Glomerular endothelial cell (primary cell): ENCODE measurements around the gene TERT. TPM values are rescaled to one million over a fixed set of nuclear protein-coding genes. Genes with fewer than 3 reads are reported as not detected.

Experiments used
- DNase-seq: peaks from one replicate; pipeline ENCODE4 v3.0.0-alpha.2; 2011; ENCODE audit warnings: low read depth, low spot score; ENCODE audit errors: extremely low read depth
- total RNA-seq: library from RNA; depleted of rRNA; stranded (reverse); fragments of >200 nt; gene quantifications from 2 replicates; pipeline ENCODE4 v1.2.3, GENCODE V29; 2015

TERT gene
- total RNA-seq, 1 donor from 2014 or later = not detected

DNA sequence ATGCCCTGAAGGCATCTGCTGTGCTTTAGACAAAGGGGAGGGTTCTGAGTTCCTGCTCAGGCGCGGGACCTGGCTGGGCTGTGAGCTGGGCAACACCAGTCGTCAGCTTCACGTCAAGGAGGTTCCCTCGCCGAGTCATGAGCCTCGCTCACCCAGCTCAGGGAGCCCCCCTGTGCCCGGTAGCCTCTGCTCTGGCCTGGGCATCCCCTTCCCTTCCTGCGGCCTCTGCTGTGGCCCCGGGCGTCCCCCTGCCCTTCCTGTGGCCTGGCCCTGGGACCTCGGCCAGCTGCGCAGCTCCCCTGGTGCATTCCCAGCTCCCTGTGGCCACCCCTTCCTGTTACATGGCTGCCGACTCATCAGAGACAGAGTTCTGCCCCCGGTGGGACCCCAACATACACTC lies 29.8 kb downstream of the TERT start:
- no peak for DNase-seq

DNA sequence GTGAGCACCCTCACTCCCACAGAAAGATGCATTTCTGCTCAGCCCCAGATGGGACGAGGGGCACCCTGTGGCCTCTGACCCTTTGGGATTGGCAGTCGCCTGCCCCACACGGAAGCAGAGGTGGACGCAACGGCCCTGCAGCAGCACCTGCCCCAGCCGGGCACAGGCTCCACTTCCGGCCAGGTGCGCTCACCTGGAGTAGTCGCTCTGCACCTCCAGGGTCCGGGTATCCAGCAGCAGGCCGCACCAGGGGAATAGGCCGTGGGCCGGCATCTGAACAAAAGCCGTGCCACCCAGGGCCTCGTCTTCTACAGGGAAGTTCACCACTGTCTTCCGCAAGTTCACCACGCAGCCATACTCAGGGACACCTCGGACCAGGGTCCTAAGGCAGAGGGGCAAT lies 30.7 kb downstream of the TERT start:
- DNase-seq = no peak

DNA sequence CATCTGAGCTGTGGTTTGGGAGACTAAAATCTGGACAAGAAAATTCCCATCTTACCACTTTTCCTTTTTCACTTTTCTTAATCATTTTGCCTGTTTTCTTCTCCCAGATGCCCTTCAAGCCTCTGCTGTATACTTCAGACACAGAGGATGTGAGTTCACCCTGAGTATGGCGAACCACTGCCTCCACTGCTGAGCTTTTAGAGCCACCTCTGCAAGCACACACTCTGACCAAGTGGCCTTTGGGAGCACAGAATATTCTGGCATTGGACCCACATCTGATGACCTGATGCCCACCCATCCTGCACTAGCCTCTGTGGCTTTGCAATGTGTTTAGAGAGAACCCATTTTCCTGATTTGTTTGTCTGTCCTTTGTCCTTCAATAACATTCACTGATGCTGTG lies 32.5 kb downstream of the TERT start:
- DNase-seq = no peak

DNA sequence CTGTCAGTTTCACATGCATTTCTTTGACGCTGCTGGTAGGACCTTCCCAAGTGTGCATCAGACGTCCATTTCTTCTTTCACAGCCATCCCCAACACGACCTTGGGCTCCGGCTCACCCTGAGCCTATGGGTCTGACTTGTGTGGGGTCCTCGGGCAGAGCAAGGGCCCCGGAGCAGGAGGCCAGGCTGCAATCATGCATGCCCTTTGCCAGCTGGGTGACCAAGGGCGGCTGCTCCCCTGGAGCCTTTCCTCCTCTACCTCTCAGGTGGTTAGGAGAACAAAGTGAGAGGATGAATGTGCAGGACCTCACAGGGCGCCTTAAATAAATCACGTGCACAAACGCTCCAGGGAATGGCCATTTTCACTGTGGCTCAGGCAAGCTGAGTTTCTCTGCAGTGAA lies 33.2 kb downstream of the TERT start:
- DNase-seq = no peak

DNA sequence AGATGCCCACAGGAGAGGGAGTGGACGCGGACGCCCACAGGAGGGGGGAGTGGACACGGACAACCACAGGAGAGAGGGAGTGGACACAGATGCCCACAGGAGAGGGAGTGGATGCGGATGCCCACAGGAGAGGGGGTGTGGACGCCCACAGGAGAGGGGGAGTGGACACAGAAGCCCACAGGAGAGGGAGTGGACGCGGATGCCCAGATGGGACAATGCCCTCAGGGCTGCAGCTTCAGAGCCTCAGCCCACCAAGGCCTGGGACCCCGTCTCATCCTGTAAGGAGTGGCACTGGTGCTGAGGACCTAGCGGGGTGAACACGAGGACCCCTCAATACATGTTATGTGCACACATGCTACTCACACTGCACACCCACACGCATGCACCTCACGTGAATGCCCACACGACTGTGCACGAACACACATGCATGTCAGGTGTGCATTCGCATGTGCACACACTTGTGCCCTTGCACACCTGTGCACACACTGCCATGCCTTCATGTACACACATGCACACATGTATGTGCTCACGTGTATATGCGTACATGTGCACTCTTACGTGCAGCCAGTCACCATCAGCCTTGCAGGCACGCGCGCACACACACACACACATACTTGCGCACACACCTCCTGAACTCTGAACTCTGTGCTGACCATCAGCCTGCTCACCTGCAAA lies 34.9 kb downstream of the TERT start:
- DNase-seq = no peak

DNA sequence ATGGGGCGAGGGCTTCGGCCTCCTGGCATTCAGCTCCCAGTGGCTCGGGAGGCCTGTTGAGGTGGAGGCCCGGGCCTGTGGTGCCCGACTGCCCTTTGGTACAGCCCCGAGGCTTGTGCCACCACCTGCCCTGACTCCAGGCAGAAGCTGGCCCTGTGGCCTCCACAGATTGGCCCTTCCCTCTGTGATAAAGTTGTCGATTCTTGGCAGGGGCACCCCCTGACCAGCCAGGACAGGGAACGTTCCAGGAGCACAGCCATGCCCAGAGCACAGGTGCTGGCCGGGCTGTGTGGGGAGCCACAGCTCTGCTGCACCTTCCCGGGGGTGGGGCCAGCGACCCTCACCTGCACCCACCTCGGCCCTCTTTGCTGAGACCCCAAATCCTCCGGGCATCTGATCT lies 37.0 kb downstream of the TERT start:
- no peak for DNase-seq

DNA sequence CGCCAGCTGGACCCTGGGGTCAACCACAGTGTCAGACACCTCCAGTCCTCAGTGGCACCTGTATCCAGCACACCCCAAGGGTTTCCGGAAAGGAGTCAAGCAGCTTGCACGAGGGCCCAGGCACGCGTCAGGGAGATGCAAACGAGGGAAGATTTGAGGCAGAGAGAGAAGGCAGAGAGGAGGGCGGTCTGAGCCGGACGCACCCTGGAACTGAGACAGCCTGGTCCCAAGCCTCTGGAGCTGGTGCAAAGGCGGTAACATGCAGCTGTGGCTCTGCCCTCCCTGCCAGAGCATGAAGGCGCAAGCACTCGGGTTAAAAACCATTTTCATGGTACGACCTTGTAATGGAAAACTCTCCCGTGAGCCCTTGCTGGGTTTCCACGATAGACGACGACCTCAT lies 37.5 kb downstream of the TERT start:
- DNase-seq = no peak

DNA sequence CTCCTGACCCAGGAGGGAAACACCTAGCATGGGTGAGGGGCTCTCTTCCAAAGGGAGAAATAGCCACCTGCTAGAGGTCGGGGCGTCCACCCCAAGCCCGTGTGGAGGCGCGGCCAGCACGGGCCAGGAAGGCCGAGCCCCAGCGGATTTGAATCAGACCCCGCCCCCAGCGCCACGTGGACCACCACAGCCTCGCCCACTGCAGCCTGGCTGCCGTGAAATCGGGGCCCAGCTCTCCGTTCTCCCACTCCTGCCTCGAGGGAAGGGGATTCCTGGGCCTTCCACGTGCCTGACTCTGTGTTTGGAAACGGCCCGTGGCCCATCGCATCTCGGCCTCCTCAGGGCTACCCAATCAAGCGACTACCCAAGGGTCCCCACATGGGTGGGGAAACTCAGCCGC lies 38.1 kb downstream of the TERT start:
- DNase-seq = no peak

DNA sequence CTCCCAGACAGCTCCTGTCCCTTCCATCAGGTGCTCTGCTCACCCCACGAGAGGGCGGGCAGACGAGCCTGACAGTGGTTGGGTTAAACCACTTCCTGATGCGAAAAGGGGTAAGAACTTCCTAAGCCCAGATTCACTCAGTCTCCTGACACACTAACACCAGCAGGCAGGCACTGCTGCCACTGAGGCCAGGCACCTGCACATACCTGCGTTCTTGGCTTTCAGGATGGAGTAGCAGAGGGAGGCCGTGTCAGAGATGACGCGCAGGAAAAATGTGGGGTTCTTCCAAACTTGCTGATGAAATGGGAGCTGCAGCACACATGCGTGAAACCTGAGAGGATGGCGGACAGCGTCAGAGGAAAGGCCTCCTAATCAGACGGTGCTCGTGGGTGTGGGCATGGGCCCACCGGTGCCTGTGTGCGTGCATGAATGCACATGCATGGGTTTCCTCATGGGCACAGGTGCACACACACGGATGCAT lies 39.7 kb downstream of the TERT start:
- DNase-seq = no peak

DNA sequence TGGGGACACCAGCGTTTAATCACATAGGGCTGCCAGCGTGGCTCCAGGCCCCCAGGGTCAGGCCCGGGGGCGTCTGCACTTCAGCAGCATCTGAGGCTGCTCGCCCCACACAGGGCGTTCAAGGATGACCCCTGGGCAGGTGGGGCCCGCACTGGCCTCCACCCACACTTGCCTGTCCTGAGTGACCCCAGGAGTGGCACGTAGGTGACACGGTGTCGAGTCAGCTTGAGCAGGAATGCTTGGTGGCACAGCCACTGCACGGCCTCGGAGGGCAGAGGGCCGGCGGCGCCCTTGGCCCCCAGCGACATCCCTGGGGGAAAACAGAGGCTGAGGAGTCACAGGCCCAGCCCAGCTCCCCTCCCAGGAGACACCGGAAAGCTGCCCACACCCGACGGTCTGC lies 40.7 kb downstream of the TERT start:
- no peak for DNase-seq

DNA sequence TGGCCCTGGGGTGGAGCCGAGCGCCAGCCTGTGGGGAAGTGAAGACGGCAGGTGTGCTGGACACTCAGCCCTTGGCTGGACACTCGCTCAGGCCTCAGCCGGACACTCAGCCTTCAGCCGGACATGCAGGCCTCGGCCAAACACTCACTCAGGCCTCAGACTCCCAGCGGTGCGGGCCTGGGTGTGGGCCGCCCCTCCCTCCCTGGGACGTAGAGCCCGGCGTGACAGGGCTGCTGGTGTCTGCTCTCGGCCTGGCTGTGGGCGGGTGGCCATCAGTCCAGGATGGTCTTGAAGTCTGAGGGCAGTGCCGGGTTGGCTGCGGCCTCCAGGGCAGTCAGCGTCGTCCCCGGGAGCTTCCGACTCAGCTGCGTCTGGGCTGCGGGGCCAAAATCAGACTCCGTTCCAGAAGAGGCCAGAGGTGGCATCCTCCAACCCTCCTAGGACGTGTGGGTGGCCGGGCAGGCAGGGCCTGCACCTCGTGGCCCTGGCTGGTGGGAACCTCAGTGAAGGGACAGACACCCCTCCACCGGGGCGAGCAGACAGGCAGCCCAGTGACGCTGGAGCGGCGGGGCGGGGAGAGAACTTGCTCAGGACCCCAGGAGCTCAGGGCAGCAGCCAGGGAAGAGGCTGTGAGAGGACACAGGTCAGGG lies 41.3 kb downstream of the TERT start:
- DNase-seq = no peak

DNA sequence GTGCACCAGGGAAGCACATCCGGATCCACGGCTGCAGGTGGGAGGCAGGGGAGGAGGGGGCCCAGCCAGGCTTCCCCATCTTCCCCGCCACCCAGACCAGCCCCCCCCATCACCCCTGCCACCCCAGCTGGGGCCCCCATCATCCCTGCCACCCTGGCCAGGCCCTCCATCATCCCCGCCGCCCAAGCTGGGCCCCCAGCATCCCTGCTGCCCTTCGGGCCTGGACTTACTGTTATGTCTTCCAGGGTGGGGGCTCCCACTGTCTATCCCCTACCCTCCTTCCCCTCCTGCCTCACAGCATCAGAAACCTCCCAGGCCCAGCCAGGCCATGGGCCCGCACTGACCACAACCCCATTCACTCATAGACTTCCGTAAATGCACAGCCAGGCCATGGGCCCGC lies 42.2 kb downstream of the TERT start:
- no peak for DNase-seq

DNA sequence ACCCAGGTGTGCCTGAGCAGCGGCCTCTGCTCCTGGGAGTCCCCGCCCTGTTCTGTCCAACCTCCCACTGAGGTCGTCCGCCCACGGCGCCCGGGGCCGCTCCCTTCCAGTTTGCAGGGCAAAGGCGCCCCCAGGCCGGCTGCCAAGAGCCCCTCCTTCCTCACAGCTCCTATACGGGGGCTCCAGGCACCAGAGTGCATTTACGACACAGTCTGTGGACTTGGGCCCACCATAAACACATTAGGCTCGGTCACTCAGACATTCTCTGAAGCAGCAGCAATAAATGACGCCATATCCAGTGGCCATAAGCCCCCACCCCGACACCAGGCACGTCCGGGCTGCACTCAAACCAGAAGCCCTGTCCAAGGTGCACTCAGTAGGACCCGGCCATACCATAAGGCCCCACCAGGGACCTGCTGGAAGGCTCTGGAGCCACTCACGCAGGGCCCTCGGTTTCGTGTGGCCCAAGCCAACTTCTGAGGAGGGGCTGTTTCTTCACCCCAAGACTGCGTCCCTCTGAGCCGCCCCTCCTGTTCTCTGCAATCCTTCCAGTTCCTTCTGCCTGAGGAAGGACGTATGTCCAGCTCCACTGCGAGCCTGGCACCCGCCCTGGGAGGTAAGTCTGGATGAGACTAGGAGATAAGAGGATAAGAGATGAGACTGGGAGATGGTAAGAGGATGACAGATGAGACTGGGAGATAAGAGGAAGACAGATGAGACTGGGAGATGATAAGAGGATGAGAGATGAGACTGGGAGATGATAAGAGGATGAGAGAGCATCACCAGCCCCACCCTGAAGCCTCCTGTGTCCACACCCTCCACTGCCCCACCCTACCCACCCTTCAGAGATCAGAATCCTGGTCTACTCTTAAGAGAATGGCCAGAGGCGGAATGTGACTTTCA lies 42.9 kb downstream of the TERT start:
- no peak for DNase-seq

DNA sequence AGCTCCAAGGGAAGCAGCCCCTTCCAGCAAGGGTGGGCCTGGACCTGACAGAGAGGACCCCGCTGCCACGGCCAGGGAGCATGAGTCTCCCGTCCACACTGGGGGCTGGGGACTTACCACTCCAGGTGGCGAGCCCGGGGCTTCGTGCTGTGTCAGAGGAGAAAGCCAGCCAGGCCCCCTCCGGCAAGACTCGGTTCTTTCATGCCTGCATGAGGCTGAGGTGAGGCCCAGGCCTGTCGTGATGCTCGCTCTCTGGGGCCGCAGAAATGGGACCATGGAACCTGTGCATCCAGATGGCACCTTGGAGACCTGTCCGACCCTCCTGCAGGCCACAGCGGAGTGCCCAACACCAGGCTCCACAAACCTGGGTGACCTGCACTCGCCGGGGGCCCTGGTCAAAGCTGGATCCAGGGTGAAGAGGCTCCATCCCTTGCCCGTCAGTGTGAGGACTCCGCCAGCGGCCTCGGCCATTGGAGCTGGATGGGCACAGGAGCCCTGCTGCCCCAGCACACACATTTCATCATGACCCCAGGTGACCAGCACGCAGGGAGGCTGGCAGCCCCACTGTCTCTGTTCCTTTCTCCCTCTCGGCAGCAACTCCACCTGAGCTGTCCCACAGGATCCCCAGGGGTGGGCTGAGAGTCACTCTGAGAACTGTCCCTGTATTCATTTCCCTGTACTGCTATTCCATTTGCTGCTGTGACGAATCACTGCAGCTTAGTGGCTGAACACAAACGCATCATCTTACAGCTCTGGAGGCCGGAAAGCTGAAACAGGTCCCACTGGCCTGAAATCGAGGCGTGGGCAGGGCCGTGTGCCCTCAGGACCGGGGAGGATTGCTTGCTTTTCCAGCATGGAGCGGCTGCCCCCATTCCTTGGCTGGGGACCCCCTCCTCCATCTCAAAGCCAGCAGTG lies 45.2 kb downstream of the TERT start:
- no peak for DNase-seq

DNA sequence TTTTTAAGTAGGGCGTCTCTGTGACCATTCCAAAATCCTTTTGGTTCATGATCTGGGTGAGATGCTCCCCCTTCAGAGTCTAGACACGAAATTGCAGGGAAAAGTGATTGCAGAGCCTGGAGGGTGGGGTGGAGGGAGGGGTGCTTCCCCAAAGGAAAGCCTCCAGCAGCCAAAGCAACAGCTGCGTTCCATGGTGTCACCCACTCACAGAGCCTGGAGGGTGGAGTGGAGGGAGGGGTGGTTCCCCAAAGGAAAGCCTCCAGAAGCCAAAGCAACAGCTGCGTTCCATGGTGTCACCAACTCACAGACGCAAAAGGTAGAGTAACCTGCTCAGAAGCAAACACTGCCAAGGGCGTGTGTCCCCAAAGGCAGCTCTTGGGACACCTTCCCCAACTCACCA lies 47.1 kb downstream of the TERT start:
- no peak for DNase-seq

DNA sequence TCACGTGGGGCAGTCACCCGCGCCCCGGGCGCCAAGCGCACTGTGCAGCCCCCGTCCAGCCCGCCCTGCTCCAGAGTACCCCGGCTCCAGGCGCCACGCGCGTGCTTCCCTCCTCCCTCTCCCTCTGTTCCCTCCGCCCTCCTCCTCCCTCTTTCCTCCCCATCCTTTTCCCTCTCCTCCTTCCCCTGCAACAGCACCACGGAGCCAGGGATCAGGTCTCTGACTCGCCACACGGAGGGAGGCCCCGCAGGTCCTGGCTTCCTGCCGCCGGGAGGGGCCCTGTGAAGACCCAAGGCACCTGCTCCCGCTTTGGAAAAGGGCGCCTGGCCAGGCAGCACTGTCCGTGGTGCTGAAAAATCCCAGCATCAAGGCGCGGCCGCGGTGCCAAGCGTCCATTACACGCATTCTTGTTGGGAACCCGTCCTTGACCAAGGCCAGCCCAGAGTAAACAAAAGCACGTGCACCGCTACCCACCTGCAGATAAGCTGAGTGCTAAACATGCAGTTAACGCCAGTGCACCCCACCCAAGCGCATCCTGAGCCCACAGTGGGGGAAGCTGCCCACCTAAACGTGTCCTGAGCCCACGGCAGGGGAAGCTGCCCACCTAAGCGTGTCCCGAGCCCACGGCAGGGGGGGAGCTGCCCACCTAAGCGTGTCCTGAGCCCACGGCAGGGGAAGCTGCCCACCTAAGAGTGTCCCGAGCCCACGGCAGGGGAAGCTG lies 48.0 kb downstream of the TERT start:
- no peak for DNase-seq

DNA sequence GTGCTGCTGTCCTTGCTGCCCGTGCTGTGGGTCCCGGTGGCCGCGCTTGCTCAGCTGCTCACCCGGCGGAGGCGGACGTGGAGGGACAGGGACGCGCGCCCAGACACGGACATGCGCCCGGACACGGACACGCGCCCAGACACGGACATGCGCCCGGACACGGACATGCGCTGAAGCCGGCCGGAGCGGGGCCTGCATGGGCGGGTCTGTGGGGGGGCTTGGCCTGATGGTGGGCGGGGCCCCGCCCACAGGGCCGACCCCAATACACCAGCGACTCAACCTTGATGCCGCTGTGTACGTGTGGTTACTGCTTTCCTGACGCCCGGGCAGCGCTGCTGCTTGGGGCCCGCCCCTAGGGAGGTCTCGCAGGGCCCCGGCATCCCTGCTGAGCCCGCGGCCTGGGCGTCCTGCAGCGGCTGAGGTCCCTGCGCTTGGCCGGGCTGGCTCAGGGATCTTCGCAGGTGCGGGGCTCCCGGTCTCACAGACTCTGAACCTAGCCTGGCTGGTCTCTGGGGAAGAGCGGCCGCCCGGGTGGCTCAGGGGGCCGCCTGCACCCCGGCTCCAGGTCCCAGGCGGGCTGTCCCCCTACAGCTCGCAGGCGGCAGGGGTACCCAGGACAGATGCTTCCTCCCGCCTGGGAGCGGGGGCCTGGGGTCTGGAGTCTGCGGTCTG lies 48.8 kb downstream of the TERT start:
- no peak for DNase-seq

DNA sequence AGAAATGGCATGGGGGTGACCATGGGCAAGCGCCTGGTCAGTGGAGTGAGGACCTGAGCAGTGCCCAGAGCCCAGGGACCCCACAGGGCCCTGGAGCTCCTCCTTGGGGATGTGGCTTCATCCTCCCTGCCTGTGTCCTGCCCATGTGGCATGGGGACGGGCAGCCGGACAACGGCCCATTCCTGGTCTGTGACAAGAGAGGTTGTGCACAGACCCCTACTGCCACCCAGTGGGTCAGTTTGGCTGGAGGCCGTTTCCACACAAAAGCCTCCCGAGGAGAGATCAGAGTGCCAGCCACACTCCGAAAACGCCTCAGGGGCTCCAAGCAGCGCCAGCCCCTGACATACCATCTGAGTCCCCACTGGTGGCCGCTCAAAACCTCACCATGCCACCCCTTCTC lies 49.9 kb downstream of the TERT start:
- DNase-seq = no peak

DNA sequence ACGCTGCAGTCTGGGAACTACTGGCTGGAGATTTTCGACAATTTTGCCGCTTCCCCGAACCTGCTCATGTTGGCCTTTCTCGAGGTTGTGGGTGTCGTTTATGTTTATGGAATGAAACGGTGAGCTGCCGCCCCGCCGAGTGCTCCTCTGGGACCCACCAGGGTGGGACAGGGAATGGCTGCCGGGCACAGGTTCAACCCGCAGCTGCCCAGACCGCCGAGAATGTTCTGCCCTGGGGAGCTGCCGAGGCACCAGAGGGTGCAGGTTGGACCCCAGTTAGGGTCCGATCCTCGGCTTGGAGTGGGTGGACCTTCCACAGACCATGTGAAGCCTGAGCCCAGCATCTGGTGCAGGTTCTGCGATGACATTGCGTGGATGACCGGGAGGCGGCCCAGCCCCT lies 50.6 kb downstream of the TERT start:
- DNase-seq = no peak
